A549 (cell line): Measurements from ENCODE around the gene TXNIP.

Experiments used
- CBX8 ChIP-seq: fragments of 200-600 bp; sonication (generic); IDR thresholded peaks from 2 replicates; pipeline ENCODE4 v1.6.1; 2016
- CTCF ChIP-seq: fragments of >200 bp; sonication (Bioruptor Twin); formaldehyde crosslinking; IDR thresholded peaks from 3 replicates; pipeline ENCODE4 v1.5.1; 2016
- JUNB ChIP-seq: fragments of >200 bp; sonication (Bioruptor Twin); formaldehyde crosslinking; IDR thresholded peaks from 2 replicates; pipeline ENCODE4 v1.6.1; 2016
- MAX ChIP-seq: IDR thresholded peaks from 2 replicates; pipeline ENCODE4 v1.6.1; 2012
- NFE2L2 ChIP-seq: fragments of 150-350 bp; conservative IDR thresholded peaks from 2 replicates; pipeline ENCODE4 v1.6.1; 2014; ENCODE audit warnings: low read length
- POLR2A ChIP-seq: IDR thresholded peaks from 2 replicates; pipeline ENCODE4 v1.6.1; 2012; ENCODE audit warnings: mild to moderate bottlenecking, low read length
- RARB ChIP-seq: fragments of 250-450 bp; sonication (Bioruptor Pico); IDR thresholded peaks from 2 replicates; pipeline ENCODE4 v1.8.0; 2021; ENCODE audit warnings: mild to moderate bottlenecking, moderate library complexity
- REST ChIP-seq: fragments of 200-600 bp; sonication (generic); IDR thresholded peaks from 2 replicates; pipeline ENCODE4 v1.6.1; 2016; ENCODE audit warnings: antibody characterized with exemption, mild to moderate bottlenecking, moderate library complexity
- RFX5 ChIP-seq: fragments of 450-650 bp; IDR thresholded peaks from 2 replicates; pipeline ENCODE4 v1.7.1; 2014; ENCODE audit warnings: antibody characterized with exemption, mild to moderate bottlenecking, moderate library complexity
- RNF2 ChIP-seq: fragments of 200-600 bp; sonication (generic); IDR thresholded peaks from 2 replicates; pipeline ENCODE4 v1.6.1; 2016; ENCODE audit warnings: low read depth, mild to moderate bottlenecking, antibody characterized with exemption, moderate library complexity, borderline replicate concordance
- USF2 ChIP-seq: fragments of 450-650 bp; IDR thresholded peaks from 2 replicates; pipeline ENCODE4 v1.6.1; 2014; ENCODE audit warnings: antibody characterized with exemption
- ZNF302 ChIP-seq: fragments of 250-450 bp; sonication (Bioruptor Pico); IDR thresholded peaks from 2 replicates; pipeline ENCODE4 v1.9.0; 2021; ENCODE audit warnings: inconsistent platforms, mild to moderate bottlenecking, moderate library complexity
- ZSCAN20 ChIP-seq: fragments of 250-450 bp; sonication (Bioruptor Pico); IDR thresholded peaks from 2 replicates; pipeline ENCODE4 v1.8.0; 2022; ENCODE audit warnings: mild to moderate bottlenecking, moderate library complexity

- TF ChIP-seq REST (no peak), ZNF302 (no peak), CTCF (no peak), CBX8 (no peak), POLR2A (no peak), RFX5 (no peak), ZSCAN20 (CRISPR knock-in tag) (no peak), RNF2 (no peak), NFE2L2 (no peak), USF2 (no peak), JUNB (no peak), MAX (no peak), RARB (no peak)
Observed at GRCh38 chr1:145983960-145984830, 12.2 kb downstream of the TXNIP start.
